ENCODE results near the gene DYRK3.
A peak's percentile ranks its signal among the peaks of the same experiment; 100 is the strongest.

DYRK3 gene

GRCh38 chr1:206684478-206685333, 49.4 kb downstream of the DYRK3 start, which contains the start of gene MAPKAPK2:
MAPKAPK2 (plus strand) TSS chr1:206684905; CDS start chr1:206685230, 325 bp downstream.
- DNase-seq: peak; percentile 88

GRCh38 chr1:206685334-206685768, 50.0 kb downstream of the DYRK3 start:
- peak; percentile 70 for DNase-seq

GRCh38 chr1:206685769-206686477, 50.6 kb downstream of the DYRK3 start:
- peak; percentile 70 for DNase-seq

- peak; percentile 72 for DNase-seq
Measured at GRCh38 chr1:206686478-206687249, 51.3 kb downstream of the DYRK3 start.

- peak; percentile 70 for DNase-seq
Measured at GRCh38 chr1:206687251-206687914, 52.0 kb downstream of the DYRK3 start.

GRCh38 chr1:206687915-206688442, 52.6 kb downstream of the DYRK3 start:
- peak; percentile 64 for DNase-seq

- DNase-seq: no peak
Measured at GRCh38 chr1:206690516-206690915, 55.2 kb downstream of the DYRK3 start.

- no peak for DNase-seq
Measured at GRCh38 chr1:206691604-206692003, 56.3 kb downstream of the DYRK3 start.

GRCh38 chr1:206693029-206693428, 57.7 kb downstream of the DYRK3 start:
- DNase-seq: no peak

GRCh38 chr1:206693592-206693991, 58.3 kb downstream of the DYRK3 start:
- DNase-seq: no peak

GRCh38 chr1:206694171-206695124, 59.1 kb downstream of the DYRK3 start:
- DNase-seq: peak; percentile 44

- DNase-seq: no peak
Measured at GRCh38 chr1:206695733-206696132, 60.4 kb downstream of the DYRK3 start.

- no peak for DNase-seq
Measured at GRCh38 chr1:206696812-206697585, 61.7 kb downstream of the DYRK3 start.

- no peak for DNase-seq
Measured at GRCh38 chr1:206698011-206698410, 62.7 kb downstream of the DYRK3 start.
